Measurements from ENCODE around the gene DPY19L2.
"Not testable (repeated sequence)": the region's sequence is repeated elsewhere in the genome, so short reads cannot be mapped to it uniquely, and the experiment has no call there.

Gene DPY19L2

DNA sequence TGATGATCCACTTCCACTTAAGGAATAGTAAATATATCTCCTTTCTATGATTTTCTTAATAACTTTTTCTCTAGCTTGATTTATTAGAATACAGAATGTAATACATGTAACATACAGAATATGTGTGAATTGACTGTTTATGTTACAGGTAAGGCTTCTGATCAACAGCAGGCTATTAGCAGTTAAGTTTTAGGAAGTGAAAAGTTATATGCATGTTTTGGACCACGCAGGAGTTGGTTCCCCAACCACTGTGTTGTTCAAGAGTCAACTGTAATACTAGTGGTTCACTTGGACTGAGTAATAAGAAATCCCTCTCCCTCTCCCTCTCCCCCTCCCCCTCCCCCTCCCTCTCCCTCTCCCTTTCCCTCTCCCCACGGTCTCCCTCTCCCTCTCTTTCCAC, 17.5 kb upstream of the DPY19L2 start:
- FAIRE-seq; DNase-seq (ENCODE audit: insufficient read length, low spot score): not testable (repeated sequence)
- peak; percentile 9; the same call in 1 of the 2 replicates for TF ChIP-seq SPI1 (IDR thresholded peaks at IDR 0.05; ENCODE audit: low read depth, low read length)

DNA sequence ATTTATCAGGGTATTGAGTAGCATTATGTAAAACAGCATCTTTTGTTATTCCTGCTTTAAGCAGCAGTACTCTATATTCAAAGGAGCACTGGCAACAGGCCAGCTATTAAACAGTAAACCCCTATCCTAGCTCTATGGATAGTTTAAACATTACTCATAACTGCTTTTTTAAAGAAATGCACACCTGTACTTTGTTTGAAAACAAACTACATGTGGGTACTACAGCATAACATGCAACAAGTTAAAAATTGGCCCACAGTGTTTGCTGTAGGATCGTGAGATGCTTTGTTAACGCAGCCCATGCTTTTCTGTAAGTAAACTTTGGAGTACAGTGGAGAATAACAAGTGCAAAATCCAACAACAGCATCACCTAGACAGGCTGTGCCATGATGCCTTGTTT, 14.3 kb upstream of the DPY19L2 start:
- not testable (repeated sequence) for DNase-seq (ENCODE audit: insufficient read length, low spot score); FAIRE-seq

DNA sequence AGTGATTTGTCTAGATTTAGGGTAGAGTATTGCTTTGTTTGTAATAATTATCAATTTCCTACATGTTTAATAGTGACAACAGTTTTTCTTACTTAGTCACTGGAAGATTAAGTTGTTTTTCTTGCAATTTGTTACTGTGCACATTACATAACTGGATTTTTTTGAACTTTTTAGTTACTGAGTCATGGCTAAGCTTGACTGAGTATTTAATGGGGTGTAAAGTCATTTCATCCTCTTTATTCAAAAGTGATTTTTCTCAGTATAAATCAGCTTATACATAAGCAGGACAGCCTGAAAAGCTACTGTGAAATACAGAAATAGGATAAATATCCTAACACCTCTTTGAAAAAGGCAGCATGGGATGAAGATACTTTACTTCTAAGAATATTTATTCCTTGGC, 12.5 kb upstream of the DPY19L2 start:
- FAIRE-seq; DNase-seq (ENCODE audit: insufficient read length, low spot score): not testable (repeated sequence)

DNA sequence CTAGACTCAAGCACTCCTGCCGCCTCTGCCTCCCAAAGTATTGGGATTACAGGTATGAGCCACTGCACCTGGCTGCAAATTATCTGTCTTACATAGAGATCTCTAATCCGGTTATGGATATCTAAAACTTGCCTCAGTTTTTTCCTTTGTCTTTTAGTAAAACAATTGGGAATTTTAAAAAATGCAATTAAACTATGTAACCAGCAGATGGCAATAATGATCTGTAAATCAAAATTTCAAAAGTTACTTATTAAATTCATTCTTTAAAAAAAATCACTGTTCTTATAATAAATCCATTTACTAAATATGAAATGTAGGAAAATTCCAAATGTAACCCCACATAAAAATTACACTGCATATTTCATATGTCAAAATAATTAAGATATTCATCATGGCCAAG, 4.3 kb upstream of the DPY19L2 start:
- not testable (repeated sequence) for FAIRE-seq; DNase-seq (ENCODE audit: insufficient read length, low spot score)

GRCh38 chr12:63669936-63670335, 1.6 kb upstream of the DPY19L2 start:
- FAIRE-seq; DNase-seq (ENCODE audit: insufficient read length, low spot score): not testable (repeated sequence)

GRCh38 chr12:63669427-63669826, 1.1 kb upstream of the DPY19L2 start:
- FAIRE-seq; DNase-seq (ENCODE audit: insufficient read length, low spot score): not testable (repeated sequence)

- DNase-seq (ENCODE audit: insufficient read length, low spot score): not testable (repeated sequence)
Measured at GRCh38 chr12:63668800-63669365, 590 bp upstream of the DPY19L2 start.

DNA sequence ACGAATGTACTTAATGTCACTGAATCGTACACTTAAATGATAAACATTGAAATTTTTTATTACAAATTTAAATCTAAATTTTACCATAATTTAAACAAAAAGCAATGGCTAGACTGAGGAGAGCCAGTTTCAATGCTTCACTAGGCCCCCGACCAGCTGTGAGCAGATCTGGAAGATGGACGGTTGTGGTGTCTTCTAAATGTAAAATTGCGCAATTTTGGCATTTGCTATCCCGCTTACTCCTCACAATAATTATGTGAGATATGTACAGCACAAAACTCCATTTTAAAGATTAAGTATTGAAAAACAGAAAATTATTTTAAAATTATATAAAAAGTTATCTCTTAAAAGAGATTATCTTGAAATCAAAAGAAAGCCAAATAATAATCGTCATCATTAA, 5.3 kb downstream of the DPY19L2 start:
- FAIRE-seq; DNase-seq (ENCODE audit: insufficient read length, low spot score): not testable (repeated sequence)

More at GRCh38 chr12:63668800-63669365, 590 bp upstream of the DPY19L2 start:
- FAIRE-seq: not testable (repeated sequence)

- not testable (repeated sequence) for DNase-seq (ENCODE audit: insufficient read length, low spot score); FAIRE-seq
Measured at GRCh38 chr12:63658501-63658900, 9.8 kb downstream of the DPY19L2 start.

DNA sequence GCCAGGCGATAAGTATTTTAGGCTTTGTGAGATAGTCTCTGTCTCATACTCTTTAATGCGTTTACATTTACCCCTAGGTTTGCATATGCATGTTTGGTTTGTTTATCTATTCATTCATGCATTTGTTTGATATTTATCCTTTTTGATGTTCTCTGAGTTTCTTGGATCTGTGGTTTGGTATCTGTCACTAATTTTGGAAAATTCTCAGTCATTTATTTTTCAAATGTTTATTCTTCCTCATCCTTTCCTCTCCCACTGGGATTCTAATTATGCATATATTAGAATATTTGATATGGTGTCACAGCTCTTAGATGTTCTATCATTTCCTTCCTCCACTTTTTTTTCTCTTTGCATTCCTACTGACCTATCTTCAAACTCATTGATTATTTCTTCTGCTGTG, 11.9 kb downstream of the DPY19L2 start:
- DNase-seq (ENCODE audit: insufficient read length, low spot score); FAIRE-seq: not testable (repeated sequence)

- not testable (repeated sequence) for FAIRE-seq
Measured at GRCh38 chr12:63655543-63656257, 12.6 kb downstream of the DPY19L2 start.

GRCh38 chr12:63654481-63654880, 13.8 kb downstream of the DPY19L2 start:
- not testable (repeated sequence) for FAIRE-seq; DNase-seq (ENCODE audit: insufficient read length, low spot score)

More at GRCh38 chr12:63655543-63656257, 12.6 kb downstream of the DPY19L2 start:
- DNase-seq (ENCODE audit: insufficient read length, low spot score): not testable (repeated sequence)

GRCh38 chr12:63649517-63649916, 18.8 kb downstream of the DPY19L2 start:
- FAIRE-seq; DNase-seq (ENCODE audit: insufficient read length, low spot score): not testable (repeated sequence)

DNA sequence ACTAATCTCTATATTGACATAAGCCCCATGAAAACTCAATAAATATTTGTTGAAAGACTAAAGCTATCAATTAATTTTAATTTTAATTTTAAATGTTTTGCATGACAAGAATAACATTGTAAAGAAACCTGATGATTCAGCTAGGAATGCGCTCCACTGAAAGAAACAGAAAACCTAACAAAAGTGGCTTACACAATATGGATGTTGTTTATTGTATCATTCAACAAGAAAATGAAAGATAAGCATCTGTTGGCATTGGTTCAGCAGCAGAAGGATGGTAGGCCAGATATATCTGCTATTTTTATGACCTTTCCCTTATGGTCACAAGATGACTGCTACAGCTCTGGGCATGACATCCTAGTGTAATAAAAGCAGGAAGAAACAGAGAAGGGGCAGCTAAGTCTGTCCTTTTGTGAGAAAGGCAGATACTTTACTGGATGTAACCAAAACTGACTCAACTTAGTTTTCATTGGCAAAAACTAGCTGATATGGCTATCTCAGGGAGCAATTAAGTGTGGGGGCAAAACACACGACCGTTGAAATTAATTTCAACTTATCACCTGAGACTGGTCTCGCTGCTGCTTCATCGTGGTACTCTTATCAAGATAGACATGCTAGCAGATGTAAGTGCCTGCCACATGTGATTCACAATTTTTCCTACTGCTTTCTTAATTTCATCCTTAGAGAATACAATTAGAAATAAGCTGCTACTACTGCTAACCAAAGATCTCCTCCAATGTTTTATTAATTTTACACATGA, 24.7 kb downstream of the DPY19L2 start:
- not testable (repeated sequence) for DNase-seq (ENCODE audit: insufficient read length, low spot score); FAIRE-seq

- not testable (repeated sequence) for FAIRE-seq; DNase-seq (ENCODE audit: insufficient read length, low spot score)
Measured at GRCh38 chr12:63624258-63624657, 44.0 kb downstream of the DPY19L2 start.

GRCh38 chr12:63615544-63615943, 52.7 kb downstream of the DPY19L2 start:
- FAIRE-seq; DNase-seq (ENCODE audit: insufficient read length, low spot score): not testable (repeated sequence)

- not testable (repeated sequence) for FAIRE-seq; DNase-seq (ENCODE audit: insufficient read length, low spot score)
Measured at GRCh38 chr12:63611285-63611684, 57.0 kb downstream of the DPY19L2 start.

- DNase-seq (ENCODE audit: insufficient read length, low spot score); FAIRE-seq: not testable (repeated sequence)
Measured at GRCh38 chr12:63609281-63609680, 59.0 kb downstream of the DPY19L2 start.

GRCh38 chr12:63604985-63605384, 63.3 kb downstream of the DPY19L2 start:
- not testable (repeated sequence) for FAIRE-seq; DNase-seq (ENCODE audit: insufficient read length, low spot score)

GRCh38 chr12:63594828-63595227, 73.5 kb downstream of the DPY19L2 start:
- FAIRE-seq; DNase-seq (ENCODE audit: insufficient read length, low spot score): not testable (repeated sequence)

Data from GM12891 (cell line).